Skeletal muscle cell (primary cell): ENCODE results near the gene ZNF662.
A peak's percentile ranks its signal among the peaks of the same experiment; 100 is the strongest.

Experiments used
- DNase-seq: peaks from one replicate; pipeline ENCODE4 v3.0.0-alpha.2; 2010; ENCODE audit warnings: low read depth
- H3K4me3 ChIP-seq: 2 replicates; pipeline ENCODE4 v1.5.1; 2011; ENCODE audit warnings: low read depth, mild to moderate bottlenecking, control low read depth, low read length, moderate library complexity

ZNF662 gene

DNA sequence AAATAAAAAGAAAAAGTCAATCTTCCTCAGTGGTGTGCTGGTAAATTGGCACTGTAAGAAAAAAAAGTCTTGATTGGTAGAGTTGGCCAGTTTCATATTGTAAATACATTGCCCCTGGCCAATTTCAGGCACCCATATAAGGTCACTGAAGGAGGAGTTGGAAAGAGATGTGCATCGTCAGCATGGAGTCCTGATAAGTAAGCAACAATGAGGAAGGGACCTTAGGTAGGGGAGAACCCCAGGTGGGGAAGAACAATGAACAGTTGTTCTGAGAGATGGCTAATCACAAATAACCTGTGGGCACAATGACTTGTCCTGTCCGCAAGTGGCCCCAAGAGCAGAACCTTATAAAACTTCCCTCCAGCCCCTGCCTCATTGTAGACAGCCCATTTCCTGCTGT lies 21.6 kb upstream of the ZNF662 start:
- no peak overlapping the region for H3K4me3 ChIP-seq
- DNase-seq, result no peak

DNA sequence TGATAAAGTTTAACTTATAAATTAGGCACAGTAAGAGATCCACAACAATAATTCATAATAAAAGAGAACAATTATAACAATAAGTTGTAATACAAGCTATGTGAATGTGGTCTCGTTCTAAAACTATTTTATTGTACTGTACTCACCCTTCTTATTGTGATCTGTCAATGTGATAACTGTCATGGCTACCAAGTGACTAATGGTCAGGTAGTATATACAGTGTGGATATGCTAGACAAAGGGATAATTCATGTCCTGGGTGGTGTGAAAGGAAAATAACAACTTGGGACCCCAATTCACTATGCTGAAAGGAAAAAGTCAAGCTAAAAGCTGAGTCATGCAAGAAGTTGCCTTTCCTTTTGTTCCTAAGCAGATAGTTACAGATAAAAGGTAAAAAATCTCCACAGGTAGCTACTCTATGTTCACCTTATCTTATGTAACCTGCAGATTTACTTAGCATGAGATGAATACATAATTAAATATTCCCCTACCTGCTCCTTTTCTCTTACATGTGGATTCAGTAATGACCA lies 19.6 kb upstream of the ZNF662 start:
- no peak for DNase-seq
- no peak overlapping the region for H3K4me3 ChIP-seq

DNA sequence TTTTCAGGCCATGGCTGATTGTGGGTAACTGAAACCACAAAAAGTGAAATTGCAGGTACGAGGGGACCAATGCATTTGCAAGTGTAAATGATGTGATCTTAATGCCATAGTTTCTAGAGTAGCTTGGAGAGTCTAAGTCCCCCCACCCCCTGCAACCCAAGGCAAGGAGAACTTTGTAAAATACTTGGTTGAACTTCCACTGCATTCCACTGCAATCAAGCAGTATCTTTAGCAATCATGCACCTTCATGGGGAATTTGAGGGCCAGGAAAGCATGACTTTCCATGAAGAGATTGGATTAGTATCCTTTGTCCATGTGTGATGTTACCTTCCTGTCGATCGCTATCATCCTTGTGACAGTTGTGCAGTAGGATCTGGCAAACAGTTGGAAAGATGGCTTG lies 18.9 kb upstream of the ZNF662 start:
- H3K4me3 ChIP-seq, result no peak overlapping the region
- DNase-seq, result no peak

DNA sequence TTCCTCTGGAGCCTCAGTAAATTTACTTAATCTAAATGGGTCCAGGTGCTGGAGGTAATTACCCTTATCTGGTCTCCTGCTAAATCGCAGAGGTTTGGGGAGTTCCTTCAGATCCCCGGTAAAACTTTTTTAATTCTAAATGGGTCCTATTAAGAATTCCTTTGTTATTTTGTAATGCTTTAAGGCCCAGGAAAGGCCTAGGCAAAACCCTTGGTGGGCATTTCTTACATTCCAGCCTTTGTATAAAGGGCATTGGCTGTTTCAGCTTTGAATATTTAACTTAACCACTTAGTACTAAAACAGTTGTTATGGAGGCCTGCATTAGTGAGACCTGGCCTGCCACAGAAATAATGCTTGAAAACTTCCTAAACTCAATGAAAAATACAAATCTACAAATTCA lies 14.9 kb upstream of the ZNF662 start:
- no peak for DNase-seq
- H3K4me3 ChIP-seq, result no peak overlapping the region

DNA sequence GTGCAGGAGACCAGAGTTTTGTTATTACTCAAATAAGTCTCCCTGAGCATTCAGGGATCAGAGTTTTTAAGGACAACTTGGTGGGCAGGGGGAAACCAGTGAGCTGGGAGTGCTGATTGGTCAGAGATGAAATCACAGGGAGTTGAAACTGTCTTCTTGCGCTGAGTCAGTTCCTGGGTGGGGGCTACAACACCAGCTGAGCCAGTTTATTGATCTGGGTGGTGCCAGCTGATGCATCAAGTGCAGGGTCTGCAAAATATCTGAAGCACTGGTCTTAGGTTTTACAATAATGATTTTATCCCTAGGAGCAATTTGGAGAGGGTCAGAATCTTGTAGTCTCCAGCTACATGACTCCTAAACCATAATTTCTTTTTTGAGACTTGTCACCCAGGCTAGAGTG lies 13.8 kb upstream of the ZNF662 start:
- no peak overlapping the region for H3K4me3 ChIP-seq
- DNase-seq, result peak; percentile 2

DNA sequence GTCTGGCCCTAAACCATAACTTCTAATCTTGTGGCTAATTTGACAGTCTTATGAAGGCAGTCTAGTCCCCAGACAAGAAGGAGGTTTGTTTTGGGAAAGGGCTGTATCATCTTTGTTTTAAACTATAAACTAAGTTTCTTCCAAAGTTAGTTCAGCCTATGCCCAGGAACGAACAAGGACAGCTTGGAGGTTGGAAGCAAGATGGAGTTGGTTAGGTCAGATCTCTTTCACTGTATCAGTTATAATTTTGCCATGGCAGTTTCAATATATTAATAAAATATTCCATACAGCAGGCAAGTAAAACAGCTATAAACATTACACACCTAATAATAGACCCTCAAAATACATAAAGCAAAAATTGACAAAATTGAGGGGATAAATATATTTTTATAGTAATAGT lies 13.1 kb upstream of the ZNF662 start:
- DNase-seq, result no peak
- H3K4me3 ChIP-seq, result no peak overlapping the region

DNA sequence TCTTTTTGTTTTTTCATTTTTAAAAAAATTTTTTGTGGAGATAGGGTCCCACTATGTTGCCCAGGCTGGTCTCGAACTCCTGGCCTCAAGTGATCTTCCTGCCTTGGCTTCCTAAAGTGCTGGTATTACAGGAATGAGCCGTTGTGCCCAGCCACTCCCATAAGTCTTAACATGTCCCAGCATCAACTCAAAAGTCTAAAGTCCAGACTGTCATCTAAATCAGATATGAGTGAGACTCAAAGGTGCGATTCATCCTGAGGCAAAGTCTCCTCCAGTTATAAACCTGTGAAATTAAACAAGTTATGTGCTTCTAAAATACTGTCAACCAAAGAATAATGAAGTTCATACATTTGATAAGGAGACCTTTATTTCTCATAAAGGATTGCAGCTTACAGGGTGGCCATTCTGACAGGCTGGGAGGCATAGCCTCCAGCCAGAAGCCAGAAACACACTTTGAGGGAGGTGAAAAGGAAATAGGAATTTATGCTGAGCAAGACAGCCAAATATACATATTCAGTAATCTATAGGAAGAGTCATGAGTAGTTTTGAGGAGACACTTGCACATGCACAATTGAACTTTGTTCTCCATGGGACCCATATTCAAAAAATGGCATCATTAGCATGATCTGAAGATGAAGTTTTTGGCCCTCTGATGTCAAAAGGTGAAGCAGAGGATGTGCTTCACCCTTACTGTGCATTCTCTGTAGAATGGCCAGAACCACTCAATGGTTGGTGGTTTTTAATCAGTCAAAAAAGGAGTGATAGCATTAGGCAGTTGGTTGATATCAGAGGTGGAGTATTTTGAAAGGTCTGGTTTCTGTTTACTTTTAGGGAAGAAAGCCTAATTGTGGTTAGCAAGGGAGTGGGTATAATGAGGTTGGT lies 11.0 kb upstream of the ZNF662 start:
- no peak for DNase-seq
- H3K4me3 ChIP-seq, result no peak overlapping the region

DNA sequence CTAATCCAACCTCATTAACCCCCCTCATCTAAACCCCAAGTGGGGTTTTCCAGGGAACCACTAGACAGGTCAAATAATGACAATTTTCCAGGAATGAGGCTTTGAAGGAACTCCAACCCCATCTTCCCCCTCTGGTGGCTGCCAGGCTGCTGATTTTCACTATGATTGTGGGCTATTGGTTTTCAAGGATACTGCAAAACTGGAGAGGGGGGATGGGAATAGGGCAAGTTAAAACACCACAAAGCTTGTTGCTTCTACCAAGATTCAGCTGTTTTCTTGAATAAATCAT lies 10.4 kb upstream of the ZNF662 start:
- no peak for DNase-seq
- H3K4me3 ChIP-seq, result no peak overlapping the region

DNA sequence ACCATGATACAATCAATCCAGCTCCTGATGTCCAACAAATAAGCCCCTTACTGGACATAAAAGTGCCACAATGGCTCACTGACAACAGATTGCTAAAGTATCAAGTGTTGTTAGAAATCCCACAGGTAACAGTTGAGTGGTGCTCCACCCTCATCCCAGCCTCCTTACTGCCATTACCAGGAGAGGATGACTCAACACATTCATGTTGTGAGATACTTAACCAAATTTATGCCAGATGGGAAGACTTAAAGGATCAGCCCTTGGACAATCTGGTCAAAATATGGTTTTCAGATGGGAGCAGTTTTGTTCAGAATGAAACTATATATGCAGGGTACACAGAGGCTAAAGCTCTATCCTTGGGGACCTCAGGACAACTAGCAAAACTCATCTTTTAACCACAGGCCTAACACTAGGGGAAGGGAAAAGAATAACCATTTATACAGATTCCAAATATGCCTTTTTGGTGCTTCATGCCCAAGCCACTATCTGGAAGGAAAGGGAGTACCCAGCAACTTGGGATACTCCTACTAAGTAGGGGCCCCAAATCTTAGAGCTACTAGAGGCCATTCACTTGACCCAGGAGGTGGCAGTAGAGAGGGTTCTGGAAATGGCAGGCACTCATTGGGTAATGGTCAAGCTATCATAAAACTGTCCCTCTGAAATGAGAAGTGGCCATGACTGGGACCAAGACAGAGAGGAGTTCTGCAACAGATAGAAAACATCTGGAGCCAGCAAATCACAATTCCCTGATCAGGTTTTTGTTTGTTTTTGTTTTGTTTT lies 6.9 kb upstream of the ZNF662 start:
- DNase-seq, result no peak
- H3K4me3 ChIP-seq, result no peak overlapping the region

DNA sequence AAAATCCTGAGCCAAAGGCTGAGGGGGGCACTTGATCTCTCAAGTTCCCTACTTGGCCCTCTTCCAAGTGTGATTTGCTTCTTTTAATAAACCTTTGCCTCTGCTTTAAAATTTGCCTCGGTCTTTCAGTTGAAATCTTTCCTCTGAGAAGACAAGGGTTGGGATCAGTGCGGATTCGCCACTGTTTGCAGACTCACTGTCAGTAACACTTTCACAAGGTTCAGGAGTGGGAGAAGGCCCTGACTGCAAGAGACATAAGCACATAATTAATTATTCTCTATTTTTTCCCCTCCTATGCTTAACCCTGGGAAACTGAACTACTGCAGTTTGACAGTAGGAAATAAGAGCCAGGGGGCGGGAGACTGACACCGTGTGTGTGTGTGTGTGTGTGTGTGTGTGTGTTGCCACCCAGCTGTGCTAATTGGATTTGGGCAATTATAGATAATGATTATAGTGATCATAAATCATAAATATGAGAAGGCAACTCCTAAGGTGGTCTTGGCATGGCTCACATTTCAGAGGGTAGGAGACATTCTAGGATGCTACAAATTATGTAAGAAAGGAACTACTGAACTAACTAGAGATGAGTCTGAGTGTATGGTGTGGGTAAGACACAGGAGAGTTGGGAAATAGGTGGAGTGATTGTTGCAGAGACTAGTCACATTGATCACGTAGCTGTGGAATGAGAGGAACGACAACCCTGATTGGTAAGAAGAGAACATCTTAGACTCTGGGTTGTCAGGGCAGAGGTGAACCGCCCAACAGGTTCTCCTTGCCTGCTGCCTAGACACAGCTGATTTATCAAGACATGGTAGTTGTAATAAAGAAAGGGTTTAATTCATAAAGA lies 5.5 kb upstream of the ZNF662 start:
- DNase-seq, result no peak
- no peak overlapping the region for H3K4me3 ChIP-seq

DNA sequence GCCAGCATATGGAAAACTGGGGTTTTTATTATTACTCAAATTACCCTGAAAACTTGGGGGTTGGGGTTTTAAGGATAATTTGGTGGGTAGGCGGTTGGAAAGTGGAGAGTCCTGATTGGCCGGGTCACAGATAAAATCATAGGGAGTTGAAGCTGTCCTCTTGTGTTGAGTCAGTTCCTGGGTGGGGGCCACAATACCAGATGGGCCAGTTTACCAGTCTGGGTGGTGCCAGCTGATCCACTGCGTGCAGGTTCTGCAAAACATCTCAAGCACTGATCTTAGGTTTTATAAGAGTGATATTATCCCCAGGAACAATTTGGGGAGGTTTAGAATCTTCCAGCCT lies 4.9 kb upstream of the ZNF662 start:
- no peak for DNase-seq
- no peak overlapping the region for H3K4me3 ChIP-seq

DNA sequence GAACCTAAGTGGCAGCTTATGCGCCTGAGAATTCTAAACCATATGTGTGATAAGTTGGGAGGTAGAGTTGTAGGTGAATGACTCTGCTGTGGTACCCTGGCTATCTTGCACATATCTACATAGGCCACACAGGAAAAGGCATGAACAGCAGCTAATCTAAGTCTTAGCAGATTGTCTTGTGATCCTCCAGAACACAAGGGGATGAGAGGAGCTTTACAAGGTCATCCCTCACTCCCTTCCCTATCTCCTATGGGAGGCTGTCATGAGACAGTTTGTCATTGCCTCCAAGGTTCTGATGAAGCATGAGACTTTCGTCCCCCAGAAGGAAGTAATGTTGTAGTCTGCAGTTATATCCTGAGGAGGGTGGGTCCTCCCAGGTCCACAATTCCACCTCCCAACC lies 3.7 kb upstream of the ZNF662 start:
- H3K4me3 ChIP-seq, result no peak overlapping the region
- DNase-seq, result no peak

DNA sequence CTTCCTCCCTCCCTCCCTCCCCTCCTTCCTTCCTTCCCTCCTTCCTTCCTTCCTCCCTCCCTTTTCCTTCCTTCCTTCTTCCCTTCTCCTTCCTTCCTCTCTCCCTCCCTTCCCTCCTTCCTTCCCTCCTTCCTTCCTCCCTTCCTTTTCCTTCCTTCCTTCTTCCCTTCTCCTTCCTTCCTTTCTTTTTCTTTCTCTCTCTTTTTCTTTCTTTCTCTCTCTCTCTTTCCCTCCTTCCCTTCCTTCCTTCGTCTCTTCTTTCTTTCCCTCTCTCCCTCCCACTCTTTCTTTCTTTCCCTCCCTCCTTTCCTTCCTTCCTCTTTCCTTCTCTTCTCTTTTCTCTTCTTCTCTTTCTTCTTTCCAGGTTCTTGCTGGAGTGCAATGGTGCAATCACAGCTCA lies 1.9 kb upstream of the ZNF662 start:
- no peak for DNase-seq

DNA sequence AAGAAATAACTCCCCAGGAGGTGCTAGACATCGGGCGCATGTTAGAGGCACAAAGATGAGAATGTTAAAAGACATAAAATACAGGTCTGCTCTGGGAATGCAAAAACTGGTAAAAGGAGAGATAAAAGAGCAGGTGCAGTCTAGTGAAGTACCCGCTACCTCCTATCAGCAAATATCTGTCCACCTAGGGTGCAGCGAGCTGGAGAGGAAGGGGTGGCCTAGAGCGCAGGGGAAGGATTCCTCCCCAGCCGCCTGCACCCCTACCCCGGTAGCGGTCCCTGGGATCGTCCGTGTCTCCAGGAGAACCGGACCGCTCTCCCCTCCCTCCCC lies 237 bp upstream of the ZNF662 start:
- peak overlapping the region; percentile 48 for H3K4me3 ChIP-seq
- no peak for DNase-seq

More for the DNA sequence above, 1.9 kb upstream of the ZNF662 start:
- no peak overlapping the region for H3K4me3 ChIP-seq

DNA sequence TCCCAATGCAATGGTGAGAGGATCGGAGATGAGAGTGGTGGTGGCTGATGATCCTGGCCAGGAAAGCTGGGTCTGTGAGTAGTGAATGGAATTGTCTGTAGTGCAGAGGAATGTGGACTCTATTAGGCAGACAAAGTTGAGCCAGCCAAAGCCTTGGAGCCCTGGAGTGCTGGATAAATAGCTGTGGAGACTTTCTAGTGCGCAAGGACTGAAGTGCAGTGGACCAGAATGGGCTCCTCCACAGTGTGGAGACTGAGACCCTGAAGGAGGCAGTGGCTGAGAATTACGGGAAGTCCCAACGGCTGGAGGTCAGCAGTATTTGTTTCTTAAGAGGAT lies 874 bp downstream of the ZNF662 start:
- DNase-seq, result no peak
- H3K4me3 ChIP-seq, result peak overlapping the region; percentile 48

DNA sequence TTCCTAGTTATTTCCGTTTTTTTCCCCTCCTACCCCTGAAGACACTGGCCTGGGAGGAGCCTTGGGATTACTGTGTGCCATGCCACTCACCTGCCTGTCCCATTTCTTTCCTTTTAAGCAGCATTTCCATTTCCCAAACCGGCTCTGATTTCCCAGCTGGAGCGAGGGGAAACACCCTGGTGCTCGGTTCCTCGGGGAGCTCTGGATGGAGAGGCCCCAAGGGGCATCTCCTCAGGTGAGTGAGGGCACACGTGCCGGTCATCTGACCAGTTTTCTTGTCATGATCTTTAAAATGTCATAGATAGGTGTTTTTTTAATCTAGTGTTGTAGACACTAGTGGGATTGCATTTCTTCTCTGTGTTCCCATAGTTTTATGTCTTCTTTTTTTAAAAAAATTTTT lies 2.7 kb downstream of the ZNF662 start:
- H3K4me3 ChIP-seq, result no peak overlapping the region
- no peak for DNase-seq

DNA sequence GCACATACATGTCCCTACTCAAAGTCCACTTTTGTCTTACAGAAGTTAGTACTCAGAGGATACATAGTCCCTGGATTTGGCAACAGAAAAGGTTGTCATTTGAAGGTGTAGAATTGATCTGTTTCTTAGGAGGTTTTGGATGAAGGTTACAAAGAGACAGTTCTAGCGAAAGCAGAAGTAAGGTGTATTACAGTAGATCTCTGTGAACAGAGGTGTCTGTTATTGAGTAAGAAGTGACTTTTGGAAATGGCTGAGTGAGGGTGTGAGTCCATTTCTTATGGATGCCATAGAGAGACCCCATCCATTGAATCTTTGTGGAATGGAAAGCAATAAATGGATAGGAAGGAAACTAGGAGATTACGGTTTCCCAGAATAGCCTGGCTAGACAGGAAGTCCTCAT lies 5.6 kb downstream of the ZNF662 start:
- no peak overlapping the region for H3K4me3 ChIP-seq
- DNase-seq, result no peak

DNA sequence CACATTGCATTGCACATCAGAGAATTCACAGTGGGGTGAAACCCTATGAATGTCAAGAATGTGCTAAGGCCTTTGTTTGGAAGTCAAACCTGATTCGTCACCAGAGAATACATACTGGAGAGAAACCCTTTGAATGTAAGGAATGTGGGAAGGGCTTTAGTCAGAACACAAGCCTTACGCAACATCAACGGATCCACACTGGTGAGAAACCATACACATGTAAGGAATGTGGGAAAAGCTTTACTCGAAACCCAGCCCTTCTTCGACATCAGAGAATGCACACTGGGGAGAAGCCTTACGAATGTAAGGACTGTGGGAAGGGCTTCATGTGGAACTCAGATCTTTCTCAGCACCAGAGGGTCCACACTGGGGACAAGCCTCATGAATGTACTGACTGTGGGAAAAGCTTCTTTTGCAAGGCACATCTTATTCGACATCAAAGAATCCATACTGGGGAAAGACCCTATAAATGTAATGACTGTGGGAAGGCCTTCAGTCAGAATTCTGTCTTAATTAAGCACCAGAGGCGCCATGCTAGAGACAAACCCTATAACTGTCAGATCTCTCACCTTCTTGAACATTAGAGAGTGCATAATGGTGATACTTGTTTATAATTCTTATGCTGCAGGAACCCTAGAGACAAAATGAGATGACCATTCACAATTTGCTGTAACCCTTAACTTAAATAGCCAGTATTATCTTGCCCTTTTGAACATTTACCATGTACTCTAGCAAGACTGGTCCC lies 9.0 kb downstream of the ZNF662 start:
- no peak for DNase-seq
- no peak overlapping the region for H3K4me3 ChIP-seq

DNA sequence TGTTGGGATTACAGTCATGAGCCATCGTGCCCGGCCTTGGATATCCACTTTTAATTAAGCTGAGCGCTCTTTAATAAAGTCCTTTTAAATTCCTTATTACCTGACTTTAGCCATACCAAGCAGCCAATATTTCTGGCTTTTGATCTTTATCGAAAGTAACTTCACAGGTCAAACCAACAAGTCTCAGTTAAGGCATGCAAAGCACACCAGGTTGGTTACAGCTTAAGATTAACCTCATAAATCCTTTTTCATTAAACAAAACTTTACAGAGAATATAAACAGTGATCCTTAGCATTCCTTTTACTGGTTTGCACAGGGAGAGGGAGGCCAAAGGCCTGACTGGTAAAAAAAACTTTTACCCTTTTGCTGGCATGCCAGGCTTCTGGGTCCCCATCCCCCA lies 17.7 kb downstream of the ZNF662 start:
- no peak overlapping the region for H3K4me3 ChIP-seq
- no peak for DNase-seq

DNA sequence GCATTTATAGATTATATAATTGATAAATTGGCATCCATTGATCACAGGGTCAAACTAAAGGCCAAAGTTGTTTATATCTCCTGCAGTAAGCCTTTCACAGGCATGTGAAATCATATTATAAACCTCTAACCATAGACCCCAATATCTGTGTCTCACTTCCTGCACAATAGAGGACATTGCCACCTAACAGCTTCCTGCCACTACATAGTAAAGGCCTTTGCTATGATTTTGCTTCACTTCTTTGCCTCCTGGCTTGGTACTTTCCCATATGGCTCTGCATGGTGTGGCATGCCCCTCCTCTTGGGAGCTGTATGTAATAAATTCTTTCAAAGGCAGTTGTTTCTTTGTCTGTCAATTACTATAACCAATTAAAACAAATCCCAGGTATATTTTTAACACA lies 20.4 kb downstream of the ZNF662 start:
- no peak for DNase-seq
- no peak overlapping the region for H3K4me3 ChIP-seq
